WTC11 (cell line): ENCODE results near the gene FGD3. TPM values are rescaled to one million over a fixed set of nuclear protein-coding genes. Genes with fewer than 3 reads are reported as not detected.

Experiments used
- ATAC-seq: fragments of 200-7000 bp; cut with Tn5 transposase; 2 replicates; pipeline ENCODE4 v1.10.0; 2021; ENCODE audit warnings: mild to moderate bottlenecking, moderate library complexity
- CTCF ChIA-PET: fragments of 300-600 bp; sonication (Branson Sonifier 250); formaldehyde crosslinking; loops from one replicate; lab custom pipeline; 2021; ENCODE audit warnings: antibody characterized with exemption; lab: Charles Lee
- POLR2A ChIA-PET: fragments of 350-600 bp; sonication (Branson Sonifier 250); formaldehyde crosslinking; loops from one replicate; lab custom pipeline; 2021; ENCODE audit warnings: antibody characterized with exemption; lab: Charles Lee
- DNase-seq: peaks from one replicate; pipeline ENCODE4 v3.0.0; 2021; ENCODE audit warnings: low spot score
- H3K27ac Mint-ChIP-seq: 2 replicates; pipeline ENCODE4 v1.8.0; 2021; ENCODE audit warnings: mixed read lengths
- H3K27me3 Mint-ChIP-seq: 2 replicates; pipeline ENCODE4 v1.8.0; 2021; ENCODE audit warnings: low read depth, mild to moderate bottlenecking, moderate library complexity, mixed read lengths
- H3K36me3 Mint-ChIP-seq: 2 replicates; pipeline ENCODE4 v1.8.0; 2021; ENCODE audit warnings: mixed read lengths
- H3K4me1 Mint-ChIP-seq: 2 replicates; pipeline ENCODE4 v1.8.0; 2022; ENCODE audit warnings: mixed read lengths
- H3K4me3 Mint-ChIP-seq: 2 replicates; pipeline ENCODE4 v1.8.0; 2021; ENCODE audit warnings: mild to moderate bottlenecking, moderate library complexity, mixed read lengths
- H3K9me3 Mint-ChIP-seq: 2 replicates; pipeline ENCODE4 v1.8.0; 2021; ENCODE audit warnings: mixed read lengths
- AR ChIP-seq: fragments of 250-450 bp; sonication (Bioruptor Pico); IDR thresholded peaks from 2 replicates; pipeline ENCODE4 v1.9.0; 2021; ENCODE audit warnings: mild to moderate bottlenecking
- ARID4B ChIP-seq: sonication (generic); formaldehyde crosslinking; IDR thresholded peaks from 2 replicates; pipeline ENCODE4 v1.8.0; 2023; ENCODE audit warnings: missing genetic modification reagents, mild to moderate bottlenecking, borderline replicate concordance
- CTCF ChIP-seq: fragments of 200-600 bp; IDR thresholded peaks from 2 replicates; pipeline ENCODE4 v1.8.0; 2022; ENCODE audit warnings: antibody characterized with exemption
- E2F5 ChIP-seq: sonication (generic); formaldehyde crosslinking; IDR thresholded peaks from 2 replicates; pipeline ENCODE4 v1.8.1; 2022; ENCODE audit warnings: mild to moderate bottlenecking, moderate library complexity, missing genetic modification reagents
- HMGXB4 ChIP-seq: sonication (generic); formaldehyde crosslinking; IDR thresholded peaks from 2 replicates; pipeline ENCODE4 v1.8.1; 2023; ENCODE audit warnings: mild to moderate bottlenecking, moderate library complexity, missing genetic modification reagents
- MLX ChIP-seq: sonication (generic); formaldehyde crosslinking; IDR thresholded peaks from 2 replicates; pipeline ENCODE4 v1.8.1; 2023; ENCODE audit warnings: mild to moderate bottlenecking, missing genetic modification reagents, moderate library complexity
- MXD4 ChIP-seq: fragments of 250-450 bp; sonication (Bioruptor Pico); IDR thresholded peaks from 2 replicates; pipeline ENCODE4 v1.8.0; 2021; ENCODE audit warnings: mild to moderate bottlenecking, moderate library complexity, borderline replicate concordance
- MYBL2 ChIP-seq: sonication (generic); formaldehyde crosslinking; IDR thresholded peaks from 2 replicates; pipeline ENCODE4 v1.8.1; 2023; ENCODE audit warnings: mild to moderate bottlenecking, moderate library complexity, missing genetic modification reagents
- NFYB ChIP-seq: sonication (generic); formaldehyde crosslinking; conservative IDR thresholded peaks from 2 replicates; pipeline ENCODE4 v1.8.0; 2022; ENCODE audit warnings: low read depth, missing genetic modification reagents
- RELA ChIP-seq: sonication (generic); formaldehyde crosslinking; IDR thresholded peaks from 2 replicates; pipeline ENCODE4 v1.8.1; 2022; ENCODE audit warnings: missing genetic modification reagents, mild to moderate bottlenecking, borderline replicate concordance
- TCF7 ChIP-seq: sonication (generic); formaldehyde crosslinking; IDR thresholded peaks from 2 replicates; pipeline ENCODE4 v1.8.0; 2022; ENCODE audit warnings: mild to moderate bottlenecking, low read depth, missing genetic modification reagents, moderate library complexity
- USF1 ChIP-seq: sonication (generic); formaldehyde crosslinking; IDR thresholded peaks from 2 replicates; pipeline ENCODE4 v1.8.0; 2022; ENCODE audit warnings: mild to moderate bottlenecking, missing genetic modification reagents
- USF2 ChIP-seq: sonication (generic); formaldehyde crosslinking; IDR thresholded peaks from 2 replicates; pipeline ENCODE4 v1.8.1; 2023; ENCODE audit warnings: mild to moderate bottlenecking, missing genetic modification reagents, moderate library complexity
- ZNF232 ChIP-seq: sonication (generic); formaldehyde crosslinking; IDR thresholded peaks from 2 replicates; pipeline ENCODE4 v1.8.0; 2022; ENCODE audit warnings: mild to moderate bottlenecking, missing genetic modification reagents
- ZNF317 ChIP-seq: sonication (generic); formaldehyde crosslinking; IDR thresholded peaks from 2 replicates; pipeline ENCODE4 v1.8.1; 2023; ENCODE audit warnings: low read depth, mild to moderate bottlenecking, moderate library complexity, missing genetic modification reagents, borderline replicate concordance
- total RNA-seq: library from RNA; stranded (reverse); gene quantifications from 3 replicates; pipeline ENCODE4 v1.2.3, GENCODE V29; 2021

FGD3 gene
- total RNA-seq, 1 experiment from 2014 or later, result 1.9 TPM

GRCh38 chr9:93040409-93040808, 93.1 kb downstream of the FGD3 start (continued):
- TF ChIP-seq MXD4 (no peak), TCF7 (CRISPR knock-in tag) (no peak), MYBL2 (CRISPR knock-in tag) (no peak), ARID4B (no peak)

GRCh38 chr9:93041108-93041802, 93.9 kb downstream of the FGD3 start:
- CTCF ChIA-PET, result interaction anchor here (1.9 kb wide), 1 partner anchor 12 kb away, joined by 6 read pairs; no protein-coding TSS in a partner anchor
- POLR2A ChIA-PET, result no interaction called here
- Mint-ChIP-seq H3K4me3 (no peak overlapping the region), H3K9me3 (peaks cover 22% of the 10 kb centered on the region), H3K27me3 (no peaks in the 10 kb centered on the region; the same call in 1 of the 2 replicates), H3K27ac (no peak overlapping the region), H3K36me3 (peaks cover 5% of the 10 kb centered on the region; the same call in 1 of the 2 replicates), H3K4me1 (peaks cover 7% of the 10 kb centered on the region)
- DNase-seq (no peak), ATAC-seq (no peak)
- peak; percentile 85 for TF ChIP-seq USF2
- peak; percentile 78; the same call in 1 of the 2 replicates for TF ChIP-seq USF1 (CRISPR knock-in tag)
- TF ChIP-seq HMGXB4, result no peak
- TF ChIP-seq ZNF232 (CRISPR knock-in tag), result no peak
- TF ChIP-seq NFYB (CRISPR knock-in tag), result peak; percentile 38; the same call in 1 of the 2 replicates

- no peak overlapping the region for H3K4me3 Mint-ChIP-seq
- H3K27me3 Mint-ChIP-seq, result no peaks in the 10 kb centered on the region; the same call in 1 of the 2 replicates
- DNase-seq (no peak), ATAC-seq (no peak)
- H3K9me3 Mint-ChIP-seq, result peaks cover 22% of the 10 kb centered on the region
- peaks cover under 1% of the 10 kb centered on the region for H3K4me1 Mint-ChIP-seq
- ChIA-PET CTCF (no interaction called here), POLR2A (no interaction called here)
- H3K27ac Mint-ChIP-seq, result no peak overlapping the region
- H3K36me3 Mint-ChIP-seq, result peaks cover 5% of the 10 kb centered on the region; the same call in 1 of the 2 replicates
- TF ChIP-seq E2F5, result no peak
- TF ChIP-seq RELA (CRISPR knock-in tag), result no peak
- no peak for TF ChIP-seq ZNF317 (CRISPR knock-in tag)
- no peak for TF ChIP-seq HMGXB4
- no peak for TF ChIP-seq AR (CRISPR knock-in tag)
- no peak for TF ChIP-seq MLX (CRISPR knock-in tag)
- no peak for TF ChIP-seq CTCF
Measured at GRCh38 chr9:93043122-93043521, 95.8 kb downstream of the FGD3 start.
